Measurements from ENCODE around the gene TMCC2. TPM values are rescaled to one million over a fixed set of nuclear protein-coding genes. Genes with fewer than 3 reads are reported as not detected.

The TMCC2 gene
- total and polyA plus RNA-seq, 2 of the 4 experiments (the other 2 are of a cell fraction), result 2.0 to 4.2 TPM

DNA sequence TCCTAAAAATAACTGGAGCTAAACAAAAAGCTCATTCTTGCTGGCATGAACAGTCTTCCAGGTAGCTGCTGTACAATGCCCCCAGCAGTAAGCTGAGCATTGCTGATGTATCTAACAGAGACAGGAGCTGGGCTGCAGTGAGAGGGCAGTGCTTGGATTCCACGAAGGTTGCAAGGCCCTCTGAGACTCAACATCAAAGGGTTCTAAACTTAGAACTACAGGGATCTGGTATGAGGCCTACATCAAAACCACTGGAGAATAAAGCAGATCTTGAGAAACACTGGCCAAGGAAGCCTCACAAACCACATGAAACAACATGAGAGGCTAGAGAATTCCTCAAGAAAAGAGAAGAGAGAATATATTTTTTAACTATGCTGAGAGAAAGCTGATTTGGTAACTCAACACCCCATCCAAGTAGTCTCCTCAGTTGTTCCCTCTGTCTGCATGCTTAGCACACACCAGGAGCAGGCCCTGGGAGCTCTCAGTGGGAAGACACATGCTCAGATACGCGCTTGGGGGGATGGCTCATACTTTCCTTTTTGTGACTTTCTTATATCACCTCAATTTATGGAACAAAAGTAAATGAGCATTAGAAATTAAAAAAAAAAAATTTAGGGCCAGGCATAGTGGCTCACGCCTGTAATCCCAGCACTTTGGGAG lies 43.9 kb upstream of the TMCC2 start:
- dilution Hi-C loops (cut with HindIII; ENCODE audit: low sequenced_read_pairs, unreplicated experiment) (no loop called here), in situ Hi-C loops (cut with MboI; ENCODE audit: low sequenced_read_pairs) (no loop called here), intact Hi-C loops (cut with micrococcal nuclease) (no loop called here)
- Histone ChIP-seq H3K4me1 (ENCODE audit: control insufficient read depth, insufficient read depth, low read length) (peaks cover 11% of the 10 kb centered on the region), H4K91ac (ENCODE audit: insufficient read depth, low read depth, low read length) (peak overlapping the region; percentile 24; the same call in 1 of the 2 replicates), H2BK5ac (ENCODE audit: low read depth, low read length, poor library complexity, severe bottlenecking) (peak overlapping the region; percentile 72), H4K5ac (ENCODE audit: low read depth, low read length) (no peak overlapping the region), H3K9me3 (ENCODE audit: control insufficient read depth, insufficient read depth, low read length) (no peaks in the 10 kb centered on the region), H3K56ac (ENCODE audit: extremely low read depth, insufficient read depth, low read length) (no peak overlapping the region), H3K4me2 (ENCODE audit: low read depth, low read length) (no peak overlapping the region), H2BK20ac (ENCODE audit: low read depth, low read length) (no peak overlapping the region), H3K4ac (ENCODE audit: low read depth, low read length) (no peak overlapping the region; the same call in 1 of the 2 replicates), H3K18ac (ENCODE audit: low read depth, low read length) (peak overlapping the region; percentile 9; the same call in 1 of the 2 replicates), H3K79me1 (ENCODE audit: low read depth in 1 of 2, low read length in 2 of 2) (peaks cover 37 to 79% of the 10 kb centered on the region in 2 experiments), H3K9ac (ENCODE audit: low read depth, low read length) (no peak overlapping the region), H3K4me3 (ENCODE audit: insufficient read depth, low read depth, low read length) (no peak overlapping the region), H3K27me3 (ENCODE audit: control insufficient read depth, insufficient read depth, low read length) (no peaks in the 10 kb centered on the region), H2AFZ (replicated peaks; ENCODE audit: low read length, poor library complexity) (no peak overlapping the region), H4K20me1 (ENCODE audit: insufficient read depth, low read length) (0 out of 2 replicates have a peak, but pooled peaks cover 5% of the 10 kb centered on the region), H3K23ac (ENCODE audit: low read depth, low read length) (0 out of 2 replicates have a peak overlapping the region, but pooled peaks have one; percentile 31), H4K8ac (ENCODE audit: low read depth in 2 of 2, low read length in 2 of 2) (no peak overlapping the region; a peak in 1 of 4 replicates), H2BK120ac (ENCODE audit: low read depth, low read length) (peak overlapping the region; percentile 20), H3K27ac (ENCODE audit: insufficient read depth, low read length) (peak overlapping the region; percentile 39; the same call in 1 of the 2 replicates), H3K14ac (replicated peaks; ENCODE audit: low read depth, low read length) (peak overlapping the region; percentile 66; the same call in 1 of the 2 replicates), H2AK9ac (replicated peaks; ENCODE audit: low read depth, low read length, poor library complexity) (no peak overlapping the region), H2AK5ac (ENCODE audit: low read depth, low read length) (peak overlapping the region; percentile 1; the same call in 1 of the 2 replicates), H2BK15ac (ENCODE audit: low read depth, low read length) (peak overlapping the region; percentile 20; the same call in 1 of the 3 replicates), H3K36me3 (ENCODE audit: control insufficient read depth, insufficient read depth, low read length) (peaks cover 6% of the 10 kb centered on the region; the same call in 1 of the 2 replicates), H3K9me1 (ENCODE audit: insufficient read depth, low read length) (peaks cover 12% of the 10 kb centered on the region)
- peak; percentile 54 for DNase-seq
- no TSS peak for BruUV-seq (replicated peaks)
- CTCF ChIA-PET, result interaction anchor here (0.7 kb wide), 1 partner anchor 590 kb away, joined by 8 read pairs; no protein-coding TSS in a partner anchor
- peak; percentile 46 for ATAC-seq (ENCODE audit: low read depth)
- TF ChIP-seq, protein P1, sequence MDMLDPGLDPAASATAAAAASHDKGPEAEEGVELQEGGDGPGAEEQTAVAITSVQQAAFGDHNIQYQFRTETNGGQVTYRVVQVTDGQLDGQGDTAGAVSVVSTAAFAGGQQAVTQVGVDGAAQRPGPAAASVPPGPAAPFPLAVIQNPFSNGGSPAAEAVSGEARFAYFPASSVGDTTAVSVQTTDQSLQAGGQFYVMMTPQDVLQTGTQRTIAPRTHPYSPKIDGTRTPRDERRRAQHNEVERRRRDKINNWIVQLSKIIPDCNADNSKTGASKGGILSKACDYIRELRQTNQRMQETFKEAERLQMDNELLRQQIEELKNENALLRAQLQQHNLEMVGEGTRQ (IDR thresholded peaks at IDR 0.05; ENCODE audit: low read depth, low read length), result no peak
- TF ChIP-seq RAD21 (IDR thresholded peaks at IDR 0.05; ENCODE audit: low read length), result no peak
- POLR2A ChIA-PET (ENCODE audit: unreplicated experiment), result no interaction called here
- WGBS, 2 experiments (ENCODE audit: extremely low coverage in 2 of 2, insufficient read length in 1 of 2), result no CpG with 5 or more reads among the region's 4 CpGs
